GM04503 (cell line): ENCODE data around the gene PLS3.

Experiments
- DNase-seq: peaks from one replicate; pipeline ENCODE4 v3.0.0-alpha.2; 2012; ENCODE audit warnings: low read depth

Gene PLS3

GRCh38 chrX:115694028-115694427 lies 133.1 kb downstream of the PLS3 start:
- no peak for DNase-seq

DNA sequence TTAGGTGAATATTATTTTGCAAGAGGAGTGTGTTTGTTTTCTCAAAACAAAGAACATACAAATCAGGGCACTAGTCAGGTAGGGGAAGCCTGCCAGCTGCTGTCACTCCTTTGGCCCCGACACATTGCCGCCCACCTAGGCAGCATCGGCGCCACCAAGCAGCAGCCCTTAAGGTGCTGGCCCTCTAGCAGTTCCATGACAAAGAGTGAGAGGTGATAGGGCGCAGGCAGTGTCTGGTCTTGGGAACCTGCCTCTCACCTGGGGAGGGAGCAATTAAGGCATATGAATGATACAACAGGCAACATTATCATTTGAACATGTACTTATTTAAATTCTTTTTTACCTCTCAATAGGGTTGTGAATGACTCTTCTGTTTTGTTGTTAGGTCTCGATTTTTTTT lies 135.1 kb downstream of the PLS3 start:
- no peak for DNase-seq

GRCh38 chrX:115696939-115697338 lies 136.0 kb downstream of the PLS3 start:
- no peak for DNase-seq

DNA sequence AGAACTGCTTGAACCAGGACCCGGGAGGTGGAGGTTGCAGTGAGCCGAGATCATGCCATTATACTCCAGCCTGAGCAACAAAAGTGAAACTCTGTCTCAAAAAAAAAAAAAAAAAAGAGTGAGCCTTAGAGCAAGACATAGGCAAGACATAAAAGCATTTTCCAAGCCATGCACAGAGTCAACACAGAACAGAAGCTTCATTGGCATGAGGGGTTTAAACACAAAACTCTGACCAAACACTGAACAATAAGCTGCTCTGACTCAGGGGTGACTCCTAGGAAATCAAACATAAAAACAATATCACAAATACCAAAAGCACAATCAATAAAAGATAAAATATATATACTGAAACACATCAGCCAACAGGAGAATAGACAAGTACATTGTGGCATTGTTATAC lies 136.8 kb downstream of the PLS3 start:
- DNase-seq, result no peak
